ENCODE results near the gene WDR27.

- TF ChIP-seq, protein P1, sequence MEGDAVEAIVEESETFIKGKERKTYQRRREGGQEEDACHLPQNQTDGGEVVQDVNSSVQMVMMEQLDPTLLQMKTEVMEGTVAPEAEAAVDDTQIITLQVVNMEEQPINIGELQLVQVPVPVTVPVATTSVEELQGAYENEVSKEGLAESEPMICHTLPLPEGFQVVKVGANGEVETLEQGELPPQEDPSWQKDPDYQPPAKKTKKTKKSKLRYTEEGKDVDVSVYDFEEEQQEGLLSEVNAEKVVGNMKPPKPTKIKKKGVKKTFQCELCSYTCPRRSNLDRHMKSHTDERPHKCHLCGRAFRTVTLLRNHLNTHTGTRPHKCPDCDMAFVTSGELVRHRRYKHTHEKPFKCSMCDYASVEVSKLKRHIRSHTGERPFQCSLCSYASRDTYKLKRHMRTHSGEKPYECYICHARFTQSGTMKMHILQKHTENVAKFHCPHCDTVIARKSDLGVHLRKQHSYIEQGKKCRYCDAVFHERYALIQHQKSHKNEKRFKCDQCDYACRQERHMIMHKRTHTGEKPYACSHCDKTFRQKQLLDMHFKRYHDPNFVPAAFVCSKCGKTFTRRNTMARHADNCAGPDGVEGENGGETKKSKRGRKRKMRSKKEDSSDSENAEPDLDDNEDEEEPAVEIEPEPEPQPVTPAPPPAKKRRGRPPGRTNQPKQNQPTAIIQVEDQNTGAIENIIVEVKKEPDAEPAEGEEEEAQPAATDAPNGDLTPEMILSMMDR (conservative IDR thresholded peaks at IDR 0.05; ENCODE audit: low read length) = no peak
- TF ChIP-seq EZH2phosphoT487 (IDR thresholded peaks at IDR 0.05; ENCODE audit: borderline replicate concordance) = no peak
Measured at GRCh38 chr6:169669889-169670288, 31.9 kb downstream of the WDR27 start.

Data from Loucy (cell line).